HG02973 (cell line): ENCODE measurements around the gene STX2.
"Not testable (repeated sequence)": the region's sequence is repeated elsewhere in the genome, so short reads cannot be mapped to it uniquely, and the experiment has no call there.

Experiments
- ATAC-seq: cut with Tn5 transposase; IDR thresholded peaks from one replicate; pipeline ENCODE4 v1.9.1; 2021; ENCODE audit warnings: moderate library complexity; ENCODE audit not compliant: unreplicated experiment

Gene STX2

GRCh38 chr12:130803702-130804101 lies 35.3 kb downstream of the STX2 start:
- ATAC-seq = no peak

DNA sequence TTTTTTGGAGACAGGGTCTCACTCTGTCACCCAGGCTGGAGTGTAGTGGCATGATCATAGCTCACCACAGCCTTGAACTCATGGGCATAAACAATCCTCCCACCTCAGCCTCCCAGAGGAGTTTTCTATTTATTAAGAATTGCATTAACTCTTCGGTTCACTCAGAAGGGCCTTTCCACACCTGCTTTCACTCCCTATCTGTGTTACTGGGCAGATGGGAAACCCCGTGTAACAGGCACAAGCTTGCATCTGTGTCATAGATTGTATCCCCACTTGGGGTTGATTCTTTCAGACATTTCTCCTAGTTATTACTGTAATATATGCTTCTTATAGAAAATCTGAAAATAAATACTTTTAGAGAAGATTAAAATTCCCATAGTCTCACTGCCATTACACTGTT lies 38.7 kb downstream of the STX2 start:
- no peak for ATAC-seq

- no peak for ATAC-seq
Measured at GRCh38 chr12:130799051-130799450, 40.0 kb downstream of the STX2 start.

GRCh38 chr12:130796985-130797686 lies 41.9 kb downstream of the STX2 start:
- peak; percentile 82 for ATAC-seq

DNA sequence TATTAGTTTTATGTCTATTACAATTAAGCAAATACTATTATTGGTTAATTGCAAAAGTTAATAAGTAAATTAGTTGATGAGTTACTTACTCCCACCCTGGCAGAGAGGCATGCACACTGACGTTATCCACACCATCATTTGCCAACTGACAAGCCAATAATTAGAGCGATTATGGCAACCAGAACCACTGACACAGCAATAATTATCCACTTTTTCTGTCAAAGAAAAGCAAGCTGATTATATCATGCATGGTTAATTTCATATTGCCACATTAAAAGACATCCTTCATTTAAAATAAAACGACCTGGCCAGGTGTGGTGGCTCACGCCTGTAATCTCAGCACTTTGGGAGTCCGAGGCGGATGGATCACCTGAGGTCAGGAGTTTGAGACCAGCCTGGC lies 43.1 kb downstream of the STX2 start:
- ATAC-seq = no peak

- no peak for ATAC-seq
Measured at GRCh38 chr12:130793554-130793849, 45.5 kb downstream of the STX2 start.

DNA sequence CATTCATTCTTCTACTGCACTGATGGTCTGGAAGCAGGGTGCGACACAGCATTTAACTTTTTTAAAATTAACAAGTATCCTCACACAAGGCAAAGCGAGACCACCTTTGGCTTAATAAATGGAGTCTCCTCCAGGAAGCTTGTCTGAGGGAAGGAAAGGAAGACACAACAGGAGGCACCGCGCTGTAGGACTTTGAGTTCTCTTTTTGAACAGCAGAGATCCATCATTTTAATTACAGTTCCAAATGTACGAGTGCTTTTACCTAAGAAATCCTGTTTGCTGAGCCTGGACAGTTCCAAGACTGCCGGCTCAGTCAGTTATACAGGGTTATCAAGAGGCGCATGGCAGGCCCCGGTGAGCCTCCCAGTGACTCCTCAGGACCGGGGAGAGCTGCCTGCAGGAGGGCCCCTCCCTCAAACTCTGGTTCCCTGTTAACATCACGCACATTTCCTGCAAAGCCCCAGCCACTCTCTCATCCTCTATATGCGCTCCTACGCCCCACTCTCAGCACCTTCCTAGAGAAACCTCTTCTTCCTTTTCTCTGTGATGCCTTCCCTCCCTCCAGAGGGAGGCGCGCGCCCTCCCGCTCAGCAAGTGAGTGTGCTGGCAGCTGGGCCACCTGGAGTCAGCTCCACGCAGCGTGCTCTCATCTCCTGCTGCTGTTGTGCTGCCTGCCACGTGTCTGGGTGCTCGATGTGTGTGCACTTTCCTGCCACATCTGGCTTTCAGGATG lies 46.1 kb downstream of the STX2 start:
- ATAC-seq = no peak

GRCh38 chr12:130791629-130792028 lies 47.4 kb downstream of the STX2 start:
- no peak for ATAC-seq

DNA sequence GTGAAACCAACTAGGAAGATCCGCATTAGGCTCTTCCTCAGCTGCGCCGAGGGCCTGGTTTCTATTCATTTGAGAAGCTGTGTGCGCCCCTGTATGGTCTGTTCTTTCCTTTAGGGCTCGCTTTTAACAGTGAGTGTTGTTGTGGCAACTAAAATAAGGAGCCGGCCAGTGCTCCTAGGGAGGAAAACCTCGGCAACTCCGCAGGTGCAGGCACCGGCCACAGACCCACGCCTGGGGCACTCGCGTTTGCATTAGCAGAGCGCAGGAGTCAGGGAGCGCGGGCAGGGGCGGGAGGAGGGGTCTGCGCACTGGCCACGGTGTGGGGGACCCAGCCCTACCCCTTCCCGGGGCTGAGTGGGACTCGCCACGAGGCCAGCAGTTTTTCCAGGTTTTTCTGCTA lies 50.5 kb downstream of the STX2 start:
- no peak for ATAC-seq

- ATAC-seq = no peak
Measured at GRCh38 chr12:130787445-130788410, 51.3 kb downstream of the STX2 start.

- ATAC-seq = no peak
Measured at GRCh38 chr12:130787041-130787440, 52.0 kb downstream of the STX2 start.

GRCh38 chr12:130783110-130783715 lies 55.8 kb downstream of the STX2 start:
- ATAC-seq = no peak

DNA sequence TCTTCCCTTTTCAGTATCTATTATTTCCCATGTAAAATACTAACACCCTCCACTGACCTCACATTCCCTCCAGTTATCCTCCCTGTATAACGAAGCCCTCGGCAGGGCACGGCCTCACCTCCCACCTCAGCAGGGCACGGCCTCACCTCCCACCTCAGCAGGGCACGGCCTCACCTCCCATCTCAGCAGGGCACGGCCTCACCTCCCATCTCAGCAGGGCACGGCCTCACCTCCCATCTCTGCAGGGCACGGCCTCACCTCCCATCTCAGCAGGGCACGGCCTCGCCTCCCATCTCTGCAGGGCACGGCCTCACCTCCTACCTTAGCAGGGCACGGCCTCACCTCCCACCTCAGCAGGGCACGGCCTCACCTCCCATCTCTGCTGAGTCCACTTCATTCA lies 56.8 kb downstream of the STX2 start:
- not testable (repeated sequence) for ATAC-seq

GRCh38 chr12:130780880-130781575 lies 58.0 kb downstream of the STX2 start:
- ATAC-seq = no peak

DNA sequence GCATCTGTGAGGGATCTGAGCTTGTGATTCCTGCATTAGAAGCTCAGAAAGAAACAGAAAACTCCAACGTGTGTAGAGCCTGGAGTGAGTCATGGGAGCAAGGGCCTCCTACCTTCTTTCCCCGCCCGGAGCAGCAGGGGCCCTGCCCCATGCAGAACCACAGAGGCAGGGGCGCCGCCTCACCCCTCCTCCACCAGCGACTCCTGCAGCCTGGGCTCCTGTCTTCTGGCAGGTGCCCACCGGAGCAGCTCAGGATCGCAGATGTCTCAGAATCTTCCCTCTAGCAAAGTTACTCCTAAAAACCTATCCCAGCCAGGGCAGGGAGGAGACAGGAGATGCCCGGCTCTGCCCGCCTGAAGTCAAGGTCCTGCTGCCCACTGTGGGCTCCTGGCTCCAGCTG lies 58.7 kb downstream of the STX2 start:
- ATAC-seq = no peak

DNA sequence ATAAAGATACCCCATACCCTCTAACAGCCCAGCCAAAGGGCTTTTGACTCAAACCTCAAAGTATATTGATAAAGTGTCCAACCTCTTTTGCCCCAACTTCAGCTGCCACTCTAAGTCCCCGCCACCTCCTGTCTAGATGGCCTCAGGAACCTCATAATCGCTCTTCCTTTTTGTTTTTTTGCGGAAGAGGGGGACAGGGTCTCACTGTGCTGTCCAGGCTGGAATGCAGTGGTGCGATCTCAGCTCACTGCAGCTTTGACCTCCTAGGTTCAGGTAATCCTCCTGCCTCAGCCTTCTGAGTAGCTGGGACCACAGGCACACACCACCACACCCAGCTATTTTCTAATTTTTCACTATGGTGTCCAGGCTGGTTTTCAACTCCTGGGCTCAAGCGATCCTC lies 60.3 kb downstream of the STX2 start:
- ATAC-seq = no peak

DNA sequence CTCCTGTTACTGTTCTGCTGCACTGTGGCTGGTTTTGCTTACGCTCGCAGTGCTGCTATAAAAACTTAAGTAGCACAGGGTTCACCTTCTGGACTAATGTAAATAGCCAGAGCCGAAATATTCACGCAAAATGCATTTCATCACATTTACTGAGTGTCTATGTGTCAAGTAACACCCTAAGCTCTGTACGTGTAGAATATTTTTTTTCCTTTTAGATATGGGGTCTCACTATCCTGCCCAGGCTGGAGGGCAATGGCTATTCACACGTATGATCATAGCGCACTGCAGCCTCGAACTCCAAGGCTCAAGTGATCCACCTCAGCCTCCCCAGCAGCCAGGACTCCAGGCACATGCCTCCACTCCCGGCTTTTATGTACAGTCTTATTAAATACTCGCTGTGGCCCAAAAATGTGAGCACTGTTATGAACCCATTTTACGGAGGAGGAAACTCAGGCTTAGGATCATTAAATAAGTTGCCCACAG lies 62.2 kb downstream of the STX2 start:
- no peak for ATAC-seq

DNA sequence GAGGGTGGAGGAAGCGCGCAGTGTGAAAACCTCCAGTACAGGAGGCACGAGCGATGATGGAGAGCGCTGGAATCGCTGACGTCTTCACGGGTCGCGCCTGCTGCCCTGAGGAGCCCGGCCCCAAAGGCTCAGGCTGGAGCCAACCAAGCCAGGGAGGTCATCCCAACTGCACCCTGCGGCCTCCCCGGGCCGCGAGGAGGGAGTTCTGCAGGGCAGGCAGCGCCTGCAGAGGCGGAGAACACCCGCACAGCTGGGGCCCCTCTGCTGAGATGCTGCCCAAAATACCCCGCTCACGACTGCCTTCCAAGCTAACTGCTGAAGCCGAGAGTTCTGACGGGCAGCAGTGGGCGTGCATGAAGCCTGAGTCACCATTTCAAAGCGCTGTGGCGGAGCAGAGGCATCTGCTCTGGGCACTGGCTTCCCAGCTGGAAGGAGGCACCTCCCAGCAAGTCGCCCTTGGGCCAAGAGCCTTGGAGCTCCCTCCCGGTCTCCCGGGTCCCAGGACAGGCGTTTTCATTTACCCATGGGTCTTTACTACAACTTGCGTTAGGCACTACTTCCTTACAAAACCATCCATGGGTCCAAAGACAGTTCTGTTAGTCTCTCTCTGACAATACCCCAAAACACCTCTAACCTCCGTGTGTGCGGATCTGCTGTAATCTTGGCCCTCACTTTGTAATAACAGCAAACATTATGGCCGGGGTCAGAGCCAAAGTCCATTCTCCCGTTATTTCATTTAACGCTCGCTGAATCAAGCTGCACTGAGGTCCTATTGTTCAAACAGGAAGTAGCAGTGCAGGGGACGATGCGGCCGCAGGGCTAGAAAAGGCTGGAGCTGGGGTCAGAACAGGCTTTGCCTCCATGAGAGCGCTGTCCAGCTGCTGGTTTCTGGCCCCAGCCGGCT lies 62.8 kb downstream of the STX2 start:
- ATAC-seq = no peak

GRCh38 chr12:130770413-130771028 lies 68.5 kb downstream of the STX2 start:
- no peak for ATAC-seq
